ENCODE results near the gene PEX16. TPM values are rescaled to one million over a fixed set of nuclear protein-coding genes. Genes with fewer than 3 reads are reported as not detected.

The PEX16 gene
- total and polyA plus RNA-seq, 9 of the 15 experiments (the other 6 are each of a cell fraction or from before 2014, with no cell fraction given): 1.5 to 43.9 (median 14.6) TPM

GRCh38 chr11:45959851-45960250 lies 42.2 kb upstream of the PEX16 start:
- ATAC-seq (no peak), FAIRE-seq (no peak), DNase-seq (ENCODE audit: extremely low read depth in 1 of 4, low spot score in 3 of 4) (no peak)
- no peaks in the 10 kb centered on the region for H3K27me3 ChIP-seq (ENCODE audit: control insufficient read depth in 2 of 2, insufficient read depth in 2 of 2, low read length in 2 of 2)
- no peaks in the 10 kb centered on the region for H3K9me3 ChIP-seq (replicated peaks; ENCODE audit: control insufficient read depth, insufficient read depth, low read depth, low read length)
- H4K20me1 ChIP-seq (replicated peaks; ENCODE audit: control insufficient read depth, insufficient read depth, low read length): no peaks in the 10 kb centered on the region
- no peak overlapping the region for H3K27ac ChIP-seq (ENCODE audit: extremely low read depth, low read depth, low read length)
- no peak overlapping the region for H3K4me2 ChIP-seq (ENCODE audit: insufficient read depth, low read length)
- no TSS peak for BruUV-seq (replicated peaks)
- H3K4me1 ChIP-seq (replicated peaks in 1 of 2; ENCODE audit: control insufficient read depth in 2 of 2, insufficient read depth in 2 of 2, low read length in 2 of 2): no peaks in the 10 kb centered on the region
- no peak overlapping the region for H3K9ac ChIP-seq (ENCODE audit: insufficient read depth in 1 of 2, low read depth in 2 of 2, low read length in 2 of 2)
- ChIA-PET POLR2A (interaction anchor here (0.7 kb wide), 1 partner anchor 42 kb away, joined by 4 read pairs; no protein-coding TSS in a partner anchor), CTCF (ENCODE audit: low intra/inter-chr PET ratio) (no interaction called here)
- H3K9me1 ChIP-seq (ENCODE audit: control insufficient read depth, insufficient read depth, low read length): no peaks in the 10 kb centered on the region
- no peaks in the 10 kb centered on the region for H3K79me2 ChIP-seq (ENCODE audit: control insufficient read depth, insufficient read depth, low read length)
- peaks cover 17% of the 10 kb centered on the region; the same call in 2 of the 3 replicates for H3K36me3 ChIP-seq (ENCODE audit: control insufficient read depth, insufficient read depth, low read length)
- no peak overlapping the region for H2AFZ ChIP-seq (ENCODE audit: low read depth, low read length)
- intact Hi-C loops (cut with micrococcal nuclease): no loop called here
- TF ChIP-seq ZNF140 (CRISPR knock-in tag; IDR thresholded peaks at IDR 0.05) (no peak), NFE2 (IDR thresholded peaks at IDR 0.05; ENCODE audit: low read depth) (no peak), MNT (conservative IDR thresholded peaks at IDR 0.05) (no peak), NKRF (IDR thresholded peaks at IDR 0.05; ENCODE audit: borderline replicate concordance) (no peak), ZBTB12 (CRISPR knock-in tag; IDR thresholded peaks at IDR 0.05) (no peak)
- H3K4me3 ChIP-seq: no peak overlapping the region
- WGBS (ENCODE audit: insufficient coverage, low coverage, missing lambda C conversion rate): 88% methylated on average over 1 of the region's 1 CpG
- in situ Hi-C loops (cut with MboI): no loop called here

All from K562 (cell line).